Measurements from ENCODE around the gene PCTP. TPM values are rescaled to one million over a fixed set of nuclear protein-coding genes. Genes with fewer than 3 reads are reported as not detected.

Gene PCTP
- total and polyA plus RNA-seq, 12 donors, result 7.2 to 31.7 (median 13.1) TPM

DNA sequence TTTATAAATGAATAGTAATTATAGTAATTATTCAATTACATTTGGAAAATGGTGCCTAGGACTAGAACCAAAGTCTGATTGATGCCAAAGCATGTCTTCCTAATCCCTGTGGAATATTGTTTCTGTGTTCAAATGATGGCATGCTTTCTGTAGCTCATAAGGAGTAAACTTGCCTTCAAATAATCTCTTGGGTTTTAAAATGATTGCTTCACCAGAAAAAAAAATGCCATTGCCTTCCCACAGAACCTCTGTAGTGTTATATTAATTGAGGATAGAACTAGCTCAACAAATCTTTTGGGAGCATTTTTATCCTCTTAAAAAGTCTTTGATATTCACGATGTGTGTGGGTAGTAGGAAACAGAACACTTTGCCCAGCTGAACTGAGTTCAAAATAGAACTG, 20.5 kb upstream of the PCTP start:
- peaks cover 8 to 38% of the 10 kb centered on the region in 2 donors for H3K4me1 ChIP-seq (replicated peaks in 1 of 2)
- intact Hi-C loops (cut with DNase I), result no loop called here

DNA sequence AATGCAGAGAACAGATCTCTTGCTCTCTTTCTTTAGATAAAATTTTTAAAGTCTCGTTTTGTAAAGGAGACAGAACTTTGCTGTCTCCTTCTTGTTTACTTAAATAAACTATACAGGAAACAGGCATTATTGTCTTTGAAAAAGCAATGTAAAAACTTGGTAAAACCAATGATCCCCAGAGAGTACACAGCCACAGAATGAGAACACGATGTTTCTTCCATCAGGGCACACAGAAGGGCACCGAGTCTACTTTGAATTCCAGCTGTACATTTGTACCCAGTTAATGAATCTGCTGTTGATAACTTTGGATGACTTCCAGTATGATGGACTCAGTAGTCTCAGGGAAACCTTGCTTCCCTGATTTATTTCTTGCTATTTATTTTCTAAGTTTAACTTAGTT, 20.0 kb upstream of the PCTP start:
- Histone ChIP-seq H3K4me1 (replicated peaks in 1 of 2) (peaks cover 8 to 38% of the 10 kb centered on the region in 2 donors), H3K27me3 (no peaks in the 10 kb centered on the region), H3K9me3 (replicated peaks in 1 of 3) (no peaks in the 10 kb centered on the region), H3K4me3 (no peak overlapping the region), H3K36me3 (replicated peaks in 1 of 2) (no peaks in the 10 kb centered on the region), H3K27ac (peak overlapping the region in 3 of 5 donors; percentile 0 to 76 (median 41))
- TF ChIP-seq POLR2A (IDR thresholded peaks at IDR 0.05), result no peak
- TF ChIP-seq, protein P1, sequence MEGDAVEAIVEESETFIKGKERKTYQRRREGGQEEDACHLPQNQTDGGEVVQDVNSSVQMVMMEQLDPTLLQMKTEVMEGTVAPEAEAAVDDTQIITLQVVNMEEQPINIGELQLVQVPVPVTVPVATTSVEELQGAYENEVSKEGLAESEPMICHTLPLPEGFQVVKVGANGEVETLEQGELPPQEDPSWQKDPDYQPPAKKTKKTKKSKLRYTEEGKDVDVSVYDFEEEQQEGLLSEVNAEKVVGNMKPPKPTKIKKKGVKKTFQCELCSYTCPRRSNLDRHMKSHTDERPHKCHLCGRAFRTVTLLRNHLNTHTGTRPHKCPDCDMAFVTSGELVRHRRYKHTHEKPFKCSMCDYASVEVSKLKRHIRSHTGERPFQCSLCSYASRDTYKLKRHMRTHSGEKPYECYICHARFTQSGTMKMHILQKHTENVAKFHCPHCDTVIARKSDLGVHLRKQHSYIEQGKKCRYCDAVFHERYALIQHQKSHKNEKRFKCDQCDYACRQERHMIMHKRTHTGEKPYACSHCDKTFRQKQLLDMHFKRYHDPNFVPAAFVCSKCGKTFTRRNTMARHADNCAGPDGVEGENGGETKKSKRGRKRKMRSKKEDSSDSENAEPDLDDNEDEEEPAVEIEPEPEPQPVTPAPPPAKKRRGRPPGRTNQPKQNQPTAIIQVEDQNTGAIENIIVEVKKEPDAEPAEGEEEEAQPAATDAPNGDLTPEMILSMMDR (IDR thresholded peaks at IDR 0.05), result no peak
- WGBS, 4 donors, result 44 to 53% (median 47%) methylated on average over 3 of the region's 3 CpGs
- intact Hi-C loops (cut with DNase I), result no loop called here
- no peak for DNase-seq

More for the DNA sequence above, 20.5 kb upstream of the PCTP start:
- DNase-seq, result no peak
- WGBS, 4 donors, result 23 to 43% (median 31%) methylated on average over 1 of the region's 1 CpG
- peak overlapping the region in 1 of 5 donors; percentile 76 for H3K27ac ChIP-seq
- no peaks in the 10 kb centered on the region for H3K27me3 ChIP-seq
- H3K9me3 ChIP-seq (replicated peaks in 1 of 3), result no peaks in the 10 kb centered on the region
- H3K36me3 ChIP-seq (replicated peaks in 1 of 2), result no peaks in the 10 kb centered on the region
- H3K4me3 ChIP-seq, result no peak overlapping the region
- TF ChIP-seq, protein P1 (IDR thresholded peaks at IDR 0.05), result no peak
- no peak for TF ChIP-seq POLR2A (IDR thresholded peaks at IDR 0.05)

DNA sequence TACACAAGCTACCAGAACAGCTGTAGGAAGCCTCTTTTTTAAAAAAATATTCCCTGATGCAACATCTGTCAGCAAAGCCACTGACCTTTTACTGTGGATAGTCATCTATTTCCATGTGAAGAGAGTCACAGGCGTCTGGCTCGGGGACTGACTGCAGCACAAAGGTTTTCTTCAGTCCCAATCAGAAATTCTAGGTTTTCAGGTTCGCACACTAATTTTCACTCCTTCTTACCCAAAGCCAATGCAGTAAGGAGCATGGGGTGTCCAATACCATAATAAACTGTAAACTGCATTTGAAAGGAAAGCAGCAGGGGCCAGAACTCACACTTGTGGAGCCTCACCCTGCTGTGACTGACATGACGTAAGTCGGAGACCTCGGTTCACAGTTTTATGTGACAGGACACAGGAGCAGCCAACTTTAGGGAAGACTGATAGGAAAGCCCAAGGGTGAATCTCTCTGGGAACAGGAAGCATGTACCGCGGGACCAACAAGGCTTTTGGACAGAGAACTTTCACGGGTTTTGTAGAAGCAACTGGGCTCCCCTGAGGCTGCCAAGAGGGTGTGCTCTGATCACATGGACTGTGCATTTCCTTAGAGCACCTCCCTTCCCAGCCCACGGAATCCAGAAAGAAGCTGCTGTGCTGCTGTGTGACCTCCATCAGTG, 19.1 kb upstream of the PCTP start:
- WGBS, 4 donors, result 22 to 26% (median 24%) methylated on average over 10 of the region's 10 CpGs
- TF ChIP-seq, protein P1 (IDR thresholded peaks at IDR 0.05), result no peak
- TF ChIP-seq POLR2A (IDR thresholded peaks at IDR 0.05), result no peak
- Histone ChIP-seq H3K27me3 (no peaks in the 10 kb centered on the region), H3K4me1 (replicated peaks in 1 of 2) (peaks cover 3 to 29% of the 10 kb centered on the region in 2 donors), H3K36me3 (replicated peaks in 1 of 2) (no peaks in the 10 kb centered on the region), H3K9me3 (replicated peaks in 1 of 3) (no peaks in the 10 kb centered on the region), H3K27ac (peak overlapping the region in 4 of 5 donors; percentile 16 to 76 (median 50)), H3K4me3 (no peak overlapping the region)
- peak in 6 of 7 donors; percentile 43 to 81 (median 53) for DNase-seq
- intact Hi-C loops (cut with DNase I), result no loop called here

DNA sequence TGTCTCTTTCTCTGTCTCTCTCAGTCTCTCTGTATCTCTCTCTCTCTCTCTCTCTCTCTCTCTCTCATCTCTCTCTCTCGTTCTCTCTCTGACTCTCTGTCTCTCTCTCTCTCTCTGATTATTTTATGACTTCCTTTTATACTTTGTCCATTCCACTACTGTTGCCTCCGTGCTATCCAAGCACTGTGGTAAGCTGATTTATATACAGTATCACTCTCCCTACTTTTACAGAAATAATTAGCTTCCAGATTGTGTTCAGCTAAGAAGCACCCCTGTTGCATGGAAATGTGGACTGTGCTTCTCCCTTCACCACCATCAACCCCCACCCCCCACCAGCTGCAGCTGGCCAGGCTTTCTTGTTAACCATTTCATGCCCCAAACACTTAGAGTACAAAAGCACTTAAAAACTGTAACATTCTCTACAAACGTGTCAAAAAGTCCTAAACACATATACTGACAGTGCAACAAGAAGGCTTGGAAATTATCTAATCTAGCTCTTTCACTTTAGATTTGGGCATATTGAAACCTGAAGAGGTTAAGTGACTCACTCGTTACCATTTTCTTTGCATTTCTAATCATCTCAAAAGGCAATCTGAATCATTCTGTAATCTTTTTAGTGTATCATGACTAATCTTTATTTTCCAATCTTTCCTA, 16.6 kb upstream of the PCTP start:
- Histone ChIP-seq H3K4me1 (replicated peaks in 1 of 2) (peaks cover 0 to 24% of the 10 kb centered on the region in 2 donors), H3K27ac (peak overlapping the region in 1 of 5 donors; percentile 35)

More for the DNA sequence above, 16.6 kb upstream of the PCTP start:
- DNase-seq, result no peak
- intact Hi-C loops (cut with DNase I), result no loop called here
- Histone ChIP-seq H3K9me3 (replicated peaks in 1 of 3) (no peaks in the 10 kb centered on the region), H3K27me3 (no peaks in the 10 kb centered on the region), H3K36me3 (replicated peaks in 1 of 2) (no peaks in the 10 kb centered on the region), H3K4me3 (no peak overlapping the region)
- TF ChIP-seq POLR2A (IDR thresholded peaks at IDR 0.05), result no peak
- TF ChIP-seq, protein P1 (IDR thresholded peaks at IDR 0.05), result no peak
- 41 to 56% (median 53%) methylated on average over 4 of the region's 4 CpGs for WGBS, 4 donors
